ENCODE results near the gene CYTH3. TPM values are rescaled to one million over a fixed set of nuclear protein-coding genes. Genes with fewer than 3 reads are reported as not detected.

The CYTH3 gene
- total RNA-seq, 1 experiment from 2014 or later, result 16.7 TPM

GRCh38 chr7:6286486-6286885, 14.1 kb upstream of the CYTH3 start:
- Histone ChIP-seq H3K4me2 (ENCODE audit: low read length) (no peak overlapping the region), H3K9ac (ENCODE audit: low read length) (no peak overlapping the region), H3K79me2 (ENCODE audit: insufficient read depth, low read length) (no peaks in the 10 kb centered on the region), H3K27ac (ENCODE audit: low read depth, low read length) (no peak overlapping the region), H4K20me1 (ENCODE audit: insufficient read depth) (no peaks in the 10 kb centered on the region), H3K4me3 (replicated peaks in 1 of 2; ENCODE audit: low read depth in 1 of 2, low read length in 2 of 2) (no peak overlapping the region), H3K27me3 (ENCODE audit: insufficient read depth, low read length) (no peaks in the 10 kb centered on the region), H3K9me3 (ENCODE audit: control insufficient read depth in 1 of 2, insufficient read depth in 1 of 2, low read depth in 1 of 2, low read length in 2 of 2) (no peaks in the 10 kb centered on the region), H3K9me2 (ENCODE audit: insufficient read depth) (no peaks in the 10 kb centered on the region), H3K36me3 (ENCODE audit: control insufficient read depth in 1 of 2, insufficient read depth in 2 of 2, low read length in 2 of 2) (no peaks in the 10 kb centered on the region), H2AFZ (ENCODE audit: low read depth, low read length, poor library complexity, severe bottlenecking) (no peak overlapping the region), H3K4me1 (ENCODE audit: control insufficient read depth in 1 of 2, insufficient read depth in 2 of 2, low read length in 2 of 2) (peaks cover 28 to 54% of the 10 kb centered on the region in 2 experiments)
- BruUV-seq (replicated peaks), result no TSS peak
- intact Hi-C loops (cut with micrococcal nuclease), result no loop called here
- ChIA-PET CTCF (no interaction called here), RAD21 (ENCODE audit: low non-redundant PET in 1 of 2, low total read pairs in 2 of 2, uncharacterized antibody in 2 of 2, unreplicated experiment in 2 of 2) (no interaction called here), POLR2A (interaction anchor here (0.8 kb wide), 1 partner anchor 19 kb away, joined by 3 read pairs; no protein-coding TSS in a partner anchor)
- DNase-seq (ENCODE audit: low read depth, low spot score) (no peak), ATAC-seq (no peak)
- TF ChIP-seq YY1 (IDR thresholded peaks at IDR 0.05; ENCODE audit: extremely low read depth, insufficient replicate concordance, low read depth, low read length), result no peak
- TF ChIP-seq ZBTB33 (IDR thresholded peaks at IDR 0.05; ENCODE audit: extremely low read depth, insufficient replicate concordance, low read length), result no peak

GRCh38 chr7:6284461-6285360, 12.3 kb upstream of the CYTH3 start:
- Histone ChIP-seq H3K36me3 (ENCODE audit: control insufficient read depth in 1 of 2, insufficient read depth in 2 of 2, low read length in 2 of 2) (no peaks in the 10 kb centered on the region), H3K9me3 (ENCODE audit: control insufficient read depth in 1 of 2, insufficient read depth in 1 of 2, low read depth in 1 of 2, low read length in 2 of 2) (no peaks in the 10 kb centered on the region), H3K9ac (ENCODE audit: low read length) (peak overlapping the region; percentile 61), H3K4me1 (ENCODE audit: control insufficient read depth in 1 of 2, insufficient read depth in 2 of 2, low read length in 2 of 2) (peaks cover 28 to 48% of the 10 kb centered on the region in 2 experiments), H3K27ac (ENCODE audit: low read depth, low read length) (peak overlapping the region; percentile 76), H3K4me3 (replicated peaks in 1 of 2; ENCODE audit: low read depth in 1 of 2, low read length in 2 of 2) (peak overlapping the region; percentile 9 to 28; a peak in 2 of 4 replicates), H4K20me1 (ENCODE audit: insufficient read depth) (no peaks in the 10 kb centered on the region), H3K27me3 (ENCODE audit: insufficient read depth, low read length) (no peaks in the 10 kb centered on the region), H2AFZ (ENCODE audit: low read depth, low read length, poor library complexity, severe bottlenecking) (peak overlapping the region; percentile 52), H3K4me2 (ENCODE audit: low read length) (peak overlapping the region; percentile 65), H3K9me2 (ENCODE audit: insufficient read depth) (no peaks in the 10 kb centered on the region), H3K79me2 (ENCODE audit: insufficient read depth, low read length) (no peaks in the 10 kb centered on the region)
- ChIA-PET POLR2A (no interaction called here), CTCF (no interaction called here), RAD21 (ENCODE audit: low non-redundant PET in 1 of 2, low total read pairs in 2 of 2, uncharacterized antibody in 2 of 2, unreplicated experiment in 2 of 2) (interaction anchor here in 1 of 2 experiments (0.6 kb wide), 1 partner anchor 29 kb away, joined by 3 read pairs; no protein-coding TSS in a partner anchor)
- peak; percentile 77 for DNase-seq (ENCODE audit: low read depth, low spot score)
- ATAC-seq, result peak; percentile 65
- no TSS peak for BruUV-seq (replicated peaks)
- intact Hi-C loops (cut with micrococcal nuclease), result no loop called here
- TF ChIP-seq ZBTB33 (IDR thresholded peaks at IDR 0.05; ENCODE audit: extremely low read depth, insufficient replicate concordance, low read length) (no peak), TCF7L2 (IDR thresholded peaks at IDR 0.05; ENCODE audit: borderline replicate concordance, extremely low read depth, insufficient read depth, insufficient read length) (no peak), POLR2AphosphoS5 (IDR thresholded peaks at IDR 0.05; ENCODE audit: low read depth, low read length) (no peak), EZH2 (IDR thresholded peaks at IDR 0.05) (no peak), SRF (IDR thresholded peaks at IDR 0.05; ENCODE audit: low read depth) (no peak), CBX3 (IDR thresholded peaks at IDR 0.05; ENCODE audit: low read depth) (peak; percentile 74; the same call in 1 of the 2 replicates), CEBPB (IDR thresholded peaks at IDR 0.05; ENCODE audit: low read depth) (no peak), MAX (IDR thresholded peaks at IDR 0.05) (0 out of 2 replicates have a peak, but pooled peaks have one; percentile 22), EGR1 (IDR thresholded peaks at IDR 0.05; ENCODE audit: low read depth) (peak; percentile 72), RAD21 (IDR thresholded peaks at IDR 0.05; ENCODE audit: low read depth) (no peak)
